H54 (cell line): ENCODE results near the gene CCNL1.

Experiments used
- DNase-seq: peaks from one replicate; pipeline ENCODE4 v3.0.0; 2011; ENCODE audit warnings: low spot score, mixed read lengths; ENCODE audit not compliant: insufficient read length
- FAIRE-seq: peaks from 3 replicates; lab custom pipeline; 2011; peaks lifted over from hg19 to GRCh38; lab: Jason Lieb, UNC
- POLR2A ChIP-seq: IDR thresholded peaks from 2 replicates; pipeline ENCODE4 v1.6.1; 2011; ENCODE audit warnings: low read depth, mild to moderate bottlenecking, low read length

CCNL1 gene

GRCh38 chr3:157117875-157118654 is 41.9 kb downstream of the CCNL1 start:
- FAIRE-seq: no peak
- no peak for DNase-seq
- TF ChIP-seq POLR2A: no peak

GRCh38 chr3:157117206-157117605 is 42.7 kb downstream of the CCNL1 start:
- FAIRE-seq (no peak), DNase-seq (no peak)
- no peak for TF ChIP-seq POLR2A

- TF ChIP-seq POLR2A: no peak
- no peak for DNase-seq
- no peak for FAIRE-seq
Observed at GRCh38 chr3:157116017-157116416, 43.9 kb downstream of the CCNL1 start.

GRCh38 chr3:157115069-157116006 is 44.6 kb downstream of the CCNL1 start:
- TF ChIP-seq POLR2A: no peak
- peak; percentile 75 for FAIRE-seq
- DNase-seq: no peak

- no peak for TF ChIP-seq POLR2A
- FAIRE-seq (no peak), DNase-seq (no peak)
Observed at GRCh38 chr3:157113832-157114505, 46.0 kb downstream of the CCNL1 start.

- DNase-seq (no peak), FAIRE-seq (no peak)
- TF ChIP-seq POLR2A: no peak
Observed at GRCh38 chr3:157112536-157112935, 47.4 kb downstream of the CCNL1 start.

- FAIRE-seq (no peak), DNase-seq (no peak)
- TF ChIP-seq POLR2A: no peak
Observed at GRCh38 chr3:157111518-157111917, 48.4 kb downstream of the CCNL1 start.

- TF ChIP-seq POLR2A: no peak
- DNase-seq: no peak
- no peak for FAIRE-seq
Observed at GRCh38 chr3:157110761-157111278, 49.1 kb downstream of the CCNL1 start.

- no peak for FAIRE-seq
- DNase-seq: no peak
- TF ChIP-seq POLR2A: no peak
Observed at GRCh38 chr3:157109267-157110141, 50.4 kb downstream of the CCNL1 start.

- no peak for TF ChIP-seq POLR2A
- DNase-seq (no peak), FAIRE-seq (no peak)
Observed at GRCh38 chr3:157107644-157108133, 52.3 kb downstream of the CCNL1 start.

- TF ChIP-seq POLR2A: no peak
- FAIRE-seq (no peak), DNase-seq (no peak)
Observed at GRCh38 chr3:157107037-157107436, 52.9 kb downstream of the CCNL1 start.

- no peak for DNase-seq
- FAIRE-seq: no peak
- no peak for TF ChIP-seq POLR2A
Observed at GRCh38 chr3:157104928-157105652, 54.9 kb downstream of the CCNL1 start.
